Measurements from ENCODE around the gene GPC5.

Gene GPC5

DNA sequence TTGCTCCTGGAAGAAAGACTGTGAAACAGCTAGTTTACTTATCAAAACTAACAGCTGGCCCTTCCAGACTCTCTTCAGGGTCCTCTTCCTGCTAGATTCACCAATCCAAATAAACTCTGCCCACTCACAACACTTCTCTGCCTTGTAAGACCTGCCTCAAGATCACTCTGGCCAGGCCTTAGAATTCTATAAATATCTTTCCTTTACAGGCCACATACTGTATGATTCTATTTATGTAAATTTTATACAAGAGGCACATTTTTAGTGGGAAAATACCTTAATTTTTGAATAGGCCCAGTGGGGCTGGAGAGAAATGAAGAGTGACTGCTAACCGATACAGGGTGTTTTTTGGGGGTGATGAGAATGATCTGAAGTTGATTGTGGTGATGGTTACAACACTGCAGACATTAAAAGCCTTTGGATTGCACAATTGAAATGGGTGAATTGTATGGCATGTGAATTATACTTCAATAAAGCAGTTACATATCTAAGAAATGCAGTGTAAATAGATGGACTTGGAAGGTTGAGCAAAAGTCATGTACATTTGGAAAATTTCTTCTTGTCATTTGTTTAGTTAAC lies 141.8 kb downstream of the GPC5 start:
- no peak for DNase-seq

DNA sequence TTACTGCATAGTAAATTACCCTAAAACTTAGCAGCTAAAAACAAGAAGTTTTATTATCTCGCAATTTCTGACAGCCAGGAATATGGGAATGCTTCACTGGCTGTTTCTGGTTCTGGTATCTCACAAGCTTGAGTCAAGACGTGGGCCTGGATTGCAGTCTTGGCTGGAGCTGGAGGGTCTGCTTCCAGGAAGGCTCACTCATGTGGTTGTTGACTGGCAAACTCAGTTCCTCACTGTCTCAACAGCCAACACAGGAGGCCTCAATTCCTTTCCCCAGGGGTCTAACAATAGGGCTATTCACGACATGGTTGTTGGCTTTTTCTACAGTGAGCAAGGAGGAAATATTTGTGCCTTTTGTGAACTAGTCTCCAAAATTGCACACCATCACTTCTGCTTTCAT lies 146.3 kb downstream of the GPC5 start:
- no peak for DNase-seq

DNA sequence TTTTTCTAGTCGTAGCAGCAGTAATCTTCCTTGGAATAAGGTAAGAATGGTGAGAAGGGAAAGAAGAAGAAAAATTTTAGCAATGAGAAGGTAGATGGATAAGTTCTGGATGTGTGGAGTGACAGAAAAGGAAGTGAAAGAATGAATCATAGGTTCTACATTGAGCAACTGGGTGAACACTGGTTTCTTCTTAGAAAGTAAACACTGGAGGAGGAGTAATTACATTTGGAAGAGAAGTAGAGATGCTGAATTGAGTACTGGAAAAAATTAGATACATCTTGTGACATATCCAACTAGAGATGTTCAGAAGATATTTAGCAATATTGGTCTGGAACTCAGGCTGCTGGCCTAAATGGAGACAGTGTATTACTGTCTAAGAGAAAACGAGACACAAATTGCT lies 148.5 kb downstream of the GPC5 start:
- no peak for DNase-seq

DNA sequence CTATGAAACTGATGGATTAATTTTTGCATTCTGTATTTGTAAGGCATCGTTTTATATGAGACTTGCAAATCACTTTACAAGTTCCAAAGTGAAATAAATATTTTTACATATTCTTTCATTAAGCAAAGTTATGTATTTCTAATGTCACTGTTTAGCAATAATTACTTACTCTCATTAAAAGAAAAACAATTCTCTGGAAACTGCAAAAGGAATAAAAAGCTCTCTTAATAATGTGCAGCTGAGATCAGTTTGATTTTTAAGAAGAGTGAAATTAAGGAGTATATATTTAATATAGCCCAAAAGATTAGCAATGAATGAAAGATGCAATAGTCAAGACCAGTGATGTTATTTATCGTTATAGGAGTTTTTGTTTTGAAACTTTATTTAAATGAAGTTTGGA lies 155.2 kb downstream of the GPC5 start:
- DNase-seq = no peak

DNA sequence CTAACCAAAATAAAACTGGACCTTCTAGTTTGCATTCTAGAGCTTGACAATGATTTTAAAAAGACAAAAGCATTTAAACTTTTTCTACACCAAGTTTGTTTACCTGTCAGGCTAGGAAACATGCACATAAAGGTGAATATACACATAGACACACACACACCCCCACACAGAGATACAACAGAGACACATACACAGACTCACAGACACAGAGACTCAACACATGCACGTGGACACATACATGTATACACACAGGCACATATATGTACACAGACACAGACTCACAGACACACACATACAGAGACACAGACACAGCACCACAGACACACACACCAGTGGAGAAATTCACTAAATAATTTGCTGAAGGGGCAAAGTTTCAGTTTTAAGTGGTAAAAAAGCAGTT lies 155.7 kb downstream of the GPC5 start:
- DNase-seq = no peak

DNA sequence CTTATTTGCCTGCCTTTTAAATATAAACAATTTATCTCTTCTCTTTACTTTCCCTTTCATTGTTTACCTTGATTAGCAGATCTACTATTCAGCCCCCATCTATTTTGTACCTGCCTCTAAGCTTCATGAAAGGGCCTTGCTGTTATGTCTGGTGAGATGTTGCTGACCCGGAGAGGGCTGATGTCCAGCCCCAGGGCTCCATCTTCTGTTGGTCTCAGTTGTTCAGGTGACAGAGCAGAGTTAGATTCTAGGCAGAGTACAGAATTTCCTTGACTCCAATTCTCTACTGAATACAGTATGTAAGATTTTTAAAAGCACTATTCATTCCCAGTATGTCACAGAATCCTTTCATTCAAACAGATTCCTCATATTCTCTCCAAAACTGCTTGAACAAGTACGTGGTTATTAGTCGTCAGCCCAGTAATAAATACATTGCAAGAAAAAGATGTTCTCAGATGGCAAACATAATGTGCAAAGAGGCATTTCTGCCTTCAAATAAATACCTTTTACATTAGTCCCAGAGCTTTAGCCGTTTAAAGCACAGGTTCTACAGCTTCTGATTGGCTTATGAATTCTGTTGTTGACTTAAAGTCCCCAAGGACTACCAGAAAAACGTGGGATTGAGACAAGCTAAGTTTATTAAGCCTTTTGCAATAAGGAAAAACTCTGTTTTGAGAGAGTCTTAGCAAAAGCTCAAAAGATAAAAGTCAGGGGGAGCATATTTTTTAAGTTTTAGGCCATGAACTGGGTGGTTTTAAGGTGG lies 159.1 kb downstream of the GPC5 start:
- no peak for DNase-seq

DNA sequence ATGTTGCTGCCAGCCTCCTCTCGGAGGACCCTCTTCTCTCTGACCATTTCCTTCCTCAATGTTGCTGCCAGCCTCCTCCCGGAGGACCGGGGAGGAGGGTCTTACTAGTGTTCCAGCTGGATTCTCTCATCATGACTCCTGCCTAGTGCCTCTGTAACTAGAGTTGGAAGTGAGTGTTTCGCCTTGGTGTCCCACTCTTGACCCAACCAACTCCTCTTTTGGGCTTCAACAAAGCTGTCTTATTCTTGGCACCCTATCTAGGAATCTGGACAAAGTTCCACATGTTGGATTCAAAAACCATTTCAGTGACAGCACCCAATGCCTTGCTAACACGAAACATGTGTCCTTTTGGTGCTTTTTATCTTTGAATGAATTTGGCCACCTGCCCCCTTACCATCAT lies 165.4 kb downstream of the GPC5 start:
- no peak for DNase-seq

DNA sequence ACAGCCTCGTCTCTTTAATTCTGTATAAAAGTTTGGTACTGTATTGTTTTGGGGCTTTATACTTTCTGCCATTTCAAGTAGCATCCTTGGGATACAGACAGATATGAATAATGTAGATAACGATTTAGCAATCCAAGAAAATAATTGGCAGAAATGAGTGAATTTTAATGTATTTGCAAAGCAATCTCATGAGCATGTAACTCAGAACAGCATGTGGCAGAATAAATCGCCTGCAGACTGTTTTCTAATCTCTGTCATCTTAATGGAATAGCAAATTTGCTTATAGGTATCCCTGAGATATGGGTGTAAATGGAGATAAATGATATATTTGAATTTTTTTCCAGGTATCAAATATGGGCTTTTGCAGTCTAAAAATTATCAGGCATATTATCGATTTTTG lies 166.0 kb downstream of the GPC5 start:
- DNase-seq = no peak

DNA sequence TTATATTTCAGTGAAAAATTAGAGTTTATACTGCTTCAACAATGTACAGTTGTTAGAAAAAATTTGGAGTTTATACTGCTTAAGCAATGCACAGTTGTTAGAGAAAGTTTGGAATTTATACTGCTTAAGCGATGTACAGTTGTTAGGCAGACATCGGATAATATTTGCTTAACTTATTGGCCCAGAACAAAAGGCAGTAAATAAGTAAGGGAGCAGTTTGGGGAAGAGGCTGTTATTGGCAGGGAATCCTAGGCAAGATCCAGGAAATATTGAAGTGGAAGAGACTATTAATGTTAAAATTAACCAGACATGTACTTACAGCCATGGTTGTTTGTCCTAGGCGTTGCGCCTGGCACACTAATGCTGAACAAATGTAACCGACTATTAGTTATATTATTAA lies 166.9 kb downstream of the GPC5 start:
- no peak for DNase-seq

DNA sequence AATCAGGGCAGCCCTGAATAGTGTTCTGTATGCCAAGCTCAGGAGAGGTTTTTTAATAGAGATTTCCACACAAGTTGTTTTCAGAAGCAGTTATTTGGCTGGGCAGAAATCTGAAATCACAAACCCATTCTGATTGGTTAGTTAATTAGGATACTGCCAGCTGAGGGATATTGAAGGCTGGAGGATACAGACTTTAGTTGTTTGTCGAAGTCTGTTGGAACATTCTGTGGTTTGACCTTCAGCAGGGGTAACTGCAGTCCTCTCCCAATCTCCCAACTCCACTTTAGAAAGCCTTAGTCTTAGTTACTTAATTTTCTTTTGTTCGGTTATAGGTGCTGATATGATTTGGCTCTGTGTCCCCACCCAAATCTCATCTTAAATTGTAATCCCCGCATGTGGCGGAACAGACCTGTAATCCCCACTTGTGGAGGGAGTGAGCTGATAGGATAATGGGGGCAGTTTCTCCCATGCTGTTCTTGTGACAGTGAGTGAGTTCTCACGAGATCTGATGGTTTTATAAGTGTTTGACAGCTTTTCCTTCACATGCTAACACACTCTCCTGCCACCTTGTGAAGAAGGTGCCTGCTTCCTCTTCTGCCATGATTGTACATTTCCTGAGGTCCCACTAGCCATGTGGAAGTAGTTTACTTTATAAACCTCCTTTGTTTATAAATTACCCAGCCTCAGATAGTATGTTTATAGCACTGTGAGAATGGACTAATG lies 169.2 kb downstream of the GPC5 start:
- no peak for DNase-seq

DNA sequence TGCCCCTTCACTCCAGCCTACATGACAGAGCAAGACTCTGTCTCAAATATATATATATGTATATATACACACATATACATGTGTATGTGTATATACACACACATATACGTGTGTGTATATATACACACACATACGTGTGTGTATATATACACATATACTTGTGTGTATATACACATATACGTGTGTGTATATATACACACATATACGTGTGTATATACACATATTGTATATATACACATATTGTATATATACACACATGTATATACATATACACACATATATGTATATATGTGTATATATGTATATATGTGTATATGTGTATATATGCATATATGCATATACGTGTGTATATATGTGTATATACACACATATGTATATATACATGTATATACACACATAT lies 173.3 kb downstream of the GPC5 start:
- DNase-seq = no peak

DNA sequence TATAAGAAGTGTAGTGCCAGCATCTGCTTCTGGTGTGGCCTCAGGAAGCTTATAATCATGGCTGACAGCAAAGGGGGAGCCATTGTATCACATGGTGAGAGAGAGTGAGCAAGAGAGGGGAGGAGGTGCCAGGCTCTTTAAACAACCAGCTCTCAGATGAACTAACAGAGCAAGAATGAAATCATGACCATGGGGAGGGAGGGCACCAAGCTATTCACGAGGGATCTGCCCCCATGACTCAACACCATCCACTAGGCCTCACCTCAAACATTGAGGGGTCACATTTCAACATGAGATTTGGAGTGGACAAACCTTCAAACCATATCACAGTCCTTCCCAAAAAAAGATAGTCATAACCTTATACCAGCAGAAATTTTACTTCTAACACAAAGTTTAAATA lies 174.0 kb downstream of the GPC5 start:
- DNase-seq = no peak

DNA sequence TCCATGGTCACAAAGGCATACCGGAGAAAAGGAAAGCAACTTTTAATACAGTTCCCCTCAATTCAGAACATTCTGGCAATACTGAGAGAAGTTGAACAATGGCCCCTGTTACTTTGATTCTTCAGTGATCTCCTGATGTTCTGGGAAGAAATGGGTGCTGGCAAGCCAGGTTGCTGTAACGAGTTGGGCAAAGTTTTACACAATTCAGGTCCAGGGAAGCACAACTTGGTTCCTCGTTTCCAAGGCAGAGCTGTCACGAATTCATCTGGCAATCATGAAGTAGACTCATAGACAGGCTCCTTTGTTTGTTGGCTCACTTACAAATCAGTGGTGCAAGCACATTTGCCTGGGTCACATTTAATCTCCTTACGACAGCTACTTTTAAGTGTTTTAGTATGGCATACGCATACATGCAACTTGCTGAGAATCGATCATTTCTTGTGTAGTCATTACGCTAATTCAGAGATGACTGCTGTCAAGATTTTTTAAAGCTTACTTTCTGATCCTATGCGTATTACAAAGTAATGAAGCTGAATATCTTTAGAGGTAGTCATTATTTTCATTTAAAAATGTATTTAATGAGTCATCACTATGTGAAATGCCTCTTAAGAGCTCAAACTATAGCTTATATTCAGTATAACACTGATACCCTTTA lies 174.7 kb downstream of the GPC5 start:
- no peak for DNase-seq

DNA sequence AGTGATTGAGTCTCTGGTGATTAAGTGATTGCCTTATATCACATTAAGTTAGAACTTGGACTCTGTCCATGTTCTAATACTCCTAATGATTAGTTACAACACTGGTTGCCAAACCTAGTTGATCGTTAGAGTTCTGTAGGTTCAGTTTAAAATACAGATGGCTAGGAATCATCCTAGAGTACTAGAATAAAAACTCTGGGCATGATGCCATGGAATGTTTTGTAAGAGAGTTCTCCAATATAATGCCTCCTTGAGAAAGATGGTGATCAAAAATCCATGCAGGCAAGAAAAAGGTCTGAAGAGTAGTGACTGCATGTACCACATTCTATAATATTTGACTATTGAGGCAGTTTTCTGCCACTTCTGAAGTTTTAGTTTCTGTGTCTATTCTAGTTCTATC lies 176.3 kb downstream of the GPC5 start:
- no peak for DNase-seq

DNA sequence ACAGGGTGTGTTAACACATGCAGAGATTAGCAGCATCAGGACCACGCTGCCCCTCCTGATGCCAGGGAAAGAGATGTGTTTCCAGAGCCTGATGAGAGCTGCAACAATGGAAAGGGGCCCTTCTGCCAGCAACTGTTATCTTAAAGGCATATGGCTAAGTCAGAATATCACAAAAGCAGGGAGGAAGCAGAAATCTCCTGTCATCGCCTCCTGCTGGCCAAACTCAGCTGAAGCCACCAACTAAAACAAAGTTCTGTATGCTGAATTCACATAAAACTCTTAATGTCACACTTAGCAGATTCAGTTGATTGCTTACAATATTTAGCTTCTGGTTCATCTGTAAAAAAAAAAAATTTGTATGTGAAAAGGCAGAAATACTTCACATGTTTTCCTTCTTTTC lies 178.2 kb downstream of the GPC5 start:
- no peak for DNase-seq

DNA sequence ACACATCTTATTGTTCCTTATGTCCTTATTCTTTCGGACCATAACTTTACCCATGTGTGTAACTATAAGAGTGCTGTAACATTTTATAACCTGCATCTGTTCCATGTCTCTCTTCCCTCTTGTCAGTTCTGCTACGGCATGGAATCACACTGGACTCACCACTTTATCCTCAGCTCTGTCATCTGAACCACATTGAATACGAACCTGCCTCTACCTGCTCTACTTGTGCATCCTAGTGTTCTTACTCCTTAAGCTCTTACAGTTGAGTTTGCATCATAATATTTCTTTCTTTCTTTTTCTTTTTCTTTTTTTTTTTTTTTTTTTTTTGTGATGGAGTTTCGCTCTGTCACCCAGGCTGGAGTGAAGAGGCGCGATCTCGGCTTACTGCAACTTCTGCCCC lies 180.9 kb downstream of the GPC5 start:
- DNase-seq = no peak

DNA sequence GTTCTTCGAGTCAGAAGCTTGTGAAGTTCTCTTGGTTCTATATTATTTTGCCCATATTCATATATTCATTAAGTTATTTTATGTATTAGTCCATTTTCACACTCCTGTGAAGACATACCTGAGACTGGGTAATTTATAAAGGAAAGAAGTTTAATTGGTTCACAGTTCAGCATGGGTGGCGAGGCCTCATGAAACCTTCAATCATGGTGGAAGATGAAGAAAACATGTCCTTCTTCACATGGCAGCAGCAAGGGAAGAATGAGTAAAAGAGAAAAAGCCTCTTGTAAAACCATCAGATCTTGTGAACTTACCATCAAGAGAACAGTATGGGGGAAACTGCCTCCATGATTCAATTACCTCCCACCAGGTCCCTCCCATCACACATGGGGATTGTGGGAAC lies 182.3 kb downstream of the GPC5 start:
- DNase-seq = no peak

DNA sequence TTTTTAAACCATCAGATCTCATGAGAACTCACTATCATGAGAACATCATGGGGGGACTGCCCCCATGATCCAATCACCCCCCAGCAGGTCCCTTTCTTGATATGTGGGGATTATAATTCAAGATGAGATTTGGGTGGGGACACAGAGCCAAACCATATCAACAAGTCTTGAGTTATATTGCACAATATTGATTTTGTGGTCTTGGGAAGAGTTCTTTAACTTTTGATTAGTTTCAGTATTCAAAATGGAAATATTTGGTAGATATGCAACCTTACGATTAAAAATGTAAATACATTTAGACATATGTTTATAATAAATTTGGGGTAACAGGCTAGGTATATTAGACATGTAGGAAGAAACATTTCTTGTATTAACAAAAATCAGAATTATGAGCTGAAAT lies 188.2 kb downstream of the GPC5 start:
- no peak for DNase-seq

DNA sequence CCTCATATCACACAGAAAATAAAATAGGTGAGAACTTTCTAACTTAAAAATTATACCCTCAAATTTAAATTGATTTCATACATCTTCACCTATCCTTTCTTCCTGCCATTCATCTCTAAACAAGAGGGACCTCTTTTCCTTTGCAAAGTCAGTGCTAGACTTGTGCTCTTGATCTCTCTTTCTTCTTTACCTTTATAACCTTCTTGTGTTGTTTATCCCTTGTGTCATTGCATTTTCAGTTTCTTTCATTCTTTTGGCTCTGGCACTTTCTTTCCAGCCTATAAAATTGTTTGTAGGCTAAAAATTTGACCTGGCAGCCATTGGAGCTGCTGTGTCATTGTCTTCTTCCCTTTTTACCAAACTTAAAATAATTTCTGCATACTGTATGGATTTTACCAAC lies 190.1 kb downstream of the GPC5 start:
- DNase-seq = no peak

DNA sequence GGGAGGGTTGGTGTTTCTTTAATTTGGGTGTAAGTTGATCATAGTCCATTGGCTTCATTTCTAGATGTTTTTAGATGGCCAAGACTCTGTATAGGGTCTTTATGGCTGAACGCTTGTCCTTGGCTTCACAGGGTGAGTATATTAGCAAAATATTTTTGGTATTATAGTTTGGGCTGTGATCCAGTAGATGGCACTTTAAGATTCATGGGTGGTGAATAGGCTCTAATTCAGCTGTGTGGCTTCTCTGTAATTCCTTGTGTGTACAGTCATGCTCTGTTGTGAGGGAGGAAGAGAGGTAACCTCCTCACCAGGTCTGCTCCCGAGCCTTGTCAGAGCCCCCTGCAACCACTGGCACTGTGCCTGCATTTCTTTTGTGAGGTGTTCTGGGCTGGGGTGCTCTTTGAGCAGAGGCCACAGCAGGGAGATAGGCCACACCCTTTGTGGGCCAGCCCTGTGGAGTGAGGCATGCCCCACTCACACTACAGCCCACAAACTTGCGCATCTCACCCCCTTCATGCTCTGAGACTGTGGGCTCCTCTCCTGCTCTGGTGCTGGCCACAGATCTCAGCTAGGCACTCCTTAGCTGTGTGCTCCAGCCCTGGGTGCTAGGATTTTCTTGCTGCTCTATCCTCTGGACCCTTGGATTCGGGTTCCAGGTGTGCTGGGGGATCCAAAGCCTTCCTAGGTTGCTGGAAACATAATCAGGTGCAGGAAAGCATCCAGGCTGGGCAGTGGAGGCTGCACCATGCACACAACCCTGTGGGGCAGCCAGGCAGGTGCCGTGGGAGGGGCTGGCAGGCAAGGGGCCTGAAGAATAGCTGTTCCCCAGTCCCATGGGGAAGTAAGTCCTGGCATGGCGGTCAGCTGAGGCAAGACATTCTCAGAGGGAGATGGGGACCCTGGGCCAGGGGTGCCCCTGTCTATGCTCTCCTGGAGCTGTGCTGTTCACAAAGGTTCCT lies 193.9 kb downstream of the GPC5 start:
- no peak for DNase-seq

DNA sequence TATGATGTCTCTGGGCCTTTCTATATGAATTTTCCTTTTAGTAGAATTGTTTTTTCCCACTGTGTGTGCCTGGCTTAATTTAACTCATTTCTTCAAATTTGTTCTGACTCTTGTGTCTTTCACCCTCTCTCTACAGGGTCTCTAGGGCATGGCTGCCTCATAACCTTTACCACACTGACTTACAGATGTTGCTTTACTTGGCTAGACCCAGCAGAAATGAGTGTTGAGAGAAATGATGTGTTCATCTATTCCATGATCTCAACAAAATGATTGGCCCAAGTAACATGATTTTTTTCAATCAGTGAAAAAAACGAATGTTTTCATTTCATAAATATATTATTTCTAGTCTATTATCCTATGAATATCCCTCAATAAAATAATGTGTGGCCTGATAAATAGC lies 195.0 kb downstream of the GPC5 start:
- no peak for DNase-seq

DNA sequence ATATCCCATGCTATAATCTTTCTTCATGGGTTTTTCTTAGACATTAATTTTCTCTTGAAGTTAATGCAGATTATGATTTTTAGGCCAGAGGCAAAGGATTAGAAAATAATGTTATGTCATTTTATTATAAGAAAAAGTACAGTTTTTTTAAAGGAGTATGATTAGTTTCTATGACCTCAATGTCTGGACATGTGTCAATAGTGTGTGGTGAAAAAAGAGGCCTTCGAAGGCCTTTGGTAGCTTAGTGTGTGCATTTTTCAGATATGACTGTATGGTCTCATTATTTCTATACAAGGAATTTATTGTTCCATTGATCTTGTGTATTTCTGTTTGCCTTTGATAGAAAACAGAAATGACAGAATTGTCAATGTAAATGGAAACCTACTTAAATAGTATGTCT lies 195.6 kb downstream of the GPC5 start:
- DNase-seq = no peak

DNA sequence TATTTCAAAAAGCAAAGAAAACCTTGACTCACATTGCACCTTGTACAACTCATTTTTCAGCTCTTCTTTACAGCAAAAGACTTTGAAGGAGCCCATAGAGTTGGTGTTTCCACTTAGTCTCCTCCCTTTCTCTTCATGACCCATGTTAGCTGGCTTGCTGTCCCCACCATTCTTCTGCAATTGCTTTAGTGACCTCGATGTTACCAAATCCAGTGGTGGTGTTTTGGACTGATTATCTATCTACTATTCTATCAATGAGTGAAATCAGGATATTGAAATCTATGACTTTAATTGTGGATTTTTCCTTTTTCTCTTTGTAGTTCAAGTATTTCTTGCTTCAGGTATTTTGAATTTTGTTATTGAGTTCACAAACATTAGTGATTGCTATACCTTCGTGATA lies 197.3 kb downstream of the GPC5 start:
- no peak for DNase-seq

Data from CD4-positive, alpha-beta T cell treated with Interleukin-6 for 4 hours (primary cell).